Cardiac fibroblast (primary cell): ENCODE data around the gene INAFM1.
"Not testable (repeated sequence)": the region's sequence is repeated elsewhere in the genome, so short reads cannot be mapped to it uniquely, and the experiment has no call there.

Experiments
- DNase-seq, 2 donors: peaks; one replicate each; pipeline versions ENCODE4 v3.0.0 to v3.0.0-alpha.2; 2010; ENCODE audit warnings: low read depth in 2 of 2
- H3K4me3 ChIP-seq, 2 donors: replicated peaks in 1 of 2; 1 replicate in 1 of 2; 2 replicates in 1 of 2; pipeline ENCODE4 v1.5.1; 2011; ENCODE audit warnings: low read depth in 2 of 2, low read length in 2 of 2, mild to moderate bottlenecking in 2 of 2, moderate library complexity in 1 of 2
- CTCF ChIP-seq: IDR thresholded peaks from one replicate; pipeline ENCODE4 v1.5.1; 2011; ENCODE audit warnings: low read depth, mild to moderate bottlenecking, low read length, inconsistent platforms

The INAFM1 gene

GRCh38 chr19:47272448-47273312, 2.0 kb upstream of the INAFM1 start:
- peak overlapping the region; percentile 63 to 74 for H3K4me3 ChIP-seq
- no peak for TF ChIP-seq CTCF
- DNase-seq, result no peak

GRCh38 chr19:47273313-47274070, 1.2 kb upstream of the INAFM1 start:
- peak overlapping the region; percentile 63 to 74 for H3K4me3 ChIP-seq
- DNase-seq, result peak; percentile 93 to 96
- no peak for TF ChIP-seq CTCF

- no peak for TF ChIP-seq CTCF
- peak; percentile 24 to 31 for DNase-seq
- peak overlapping the region; percentile 51 to 53 for H3K4me3 ChIP-seq
These were observed 441 bp downstream of the INAFM1 start for GRCh38 chr19:47274891-47275761.

- H3K4me3 ChIP-seq, result peak overlapping the region; percentile 51 to 53
- TF ChIP-seq CTCF, result no peak
- peak; percentile 64 to 78 for DNase-seq
These were observed 1.2 kb downstream of the INAFM1 start for GRCh38 chr19:47275791-47276461.

GRCh38 chr19:47276513-47276912, 1.8 kb downstream of the INAFM1 start:
- not testable (repeated sequence) for H3K4me3 ChIP-seq, DNase-seq

GRCh38 chr19:47280183-47280797, 5.6 kb downstream of the INAFM1 start:
- DNase-seq, result peak in 1 of 2 donors; percentile 41
- no peak overlapping the region for H3K4me3 ChIP-seq
- TF ChIP-seq CTCF, result peak; percentile 60
